ENCODE data around the gene TJP1. TPM values are rescaled to one million over a fixed set of nuclear protein-coding genes. Genes with fewer than 3 reads are reported as not detected.

TJP1 gene
- total RNA-seq, 1 experiment from 2014 or later: 181 TPM

DNA sequence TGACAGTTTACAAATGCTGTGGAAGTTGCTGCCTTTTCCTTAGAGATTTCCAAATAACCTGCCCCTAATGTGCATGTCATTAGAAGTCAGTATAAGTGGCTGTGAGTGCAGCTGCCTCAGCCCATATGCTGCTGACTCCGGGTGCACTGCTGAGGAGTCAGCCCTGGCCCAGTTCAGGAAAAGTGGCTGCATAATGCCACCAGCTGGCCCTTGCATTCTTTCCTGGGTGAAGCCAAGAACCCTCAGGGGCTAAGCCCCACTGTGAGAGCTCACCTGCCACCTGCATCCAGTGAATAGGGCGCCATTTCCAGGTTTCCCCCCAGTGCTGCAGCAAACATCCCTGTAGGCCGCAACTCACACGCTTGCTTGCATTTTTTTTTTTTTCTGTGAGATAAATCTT is 139.9 kb downstream of the TJP1 start:
- no peak for DNase-seq
- intact Hi-C loops (cut with micrococcal nuclease; ENCODE audit: unreplicated experiment): no loop called here

GRCh38 chr15:29681946-29682345 is 140.3 kb downstream of the TJP1 start:
- H3K36me3 Mint-ChIP-seq (ENCODE audit: insufficient read depth, unreplicated experiment): no peaks in the 10 kb centered on the region
- H3K27ac Mint-ChIP-seq (ENCODE audit: unreplicated experiment): no peak overlapping the region
- Histone ChIP-seq H3K36me3 (ENCODE audit: control insufficient read depth, insufficient read depth, low read length) (no peaks in the 10 kb centered on the region), H3K9me3 (no peaks in the 10 kb centered on the region), H3K4me3 (ENCODE audit: low read depth, low read length) (no peak overlapping the region), H3K4me1 (no peaks in the 10 kb centered on the region), H3K27me3 (replicated peaks; ENCODE audit: control insufficient read depth, insufficient read depth, low read length) (no peaks in the 10 kb centered on the region)
- no peak overlapping the region for H3K4me3 Mint-ChIP-seq (ENCODE audit: unreplicated experiment)
- DNase-seq: no peak
- no peak for TF ChIP-seq CTCF (IDR thresholded peaks at IDR 0.05; ENCODE audit: insufficient read depth in 1 of 2, low read depth in 1 of 2, low read length in 1 of 2, severe bottlenecking in 1 of 2, unreplicated experiment in 1 of 2)
- BruUV-seq (replicated peaks): no TSS peak
- no peaks in the 10 kb centered on the region for H3K4me1 Mint-ChIP-seq (ENCODE audit: low read depth, unreplicated experiment)
- no peaks in the 10 kb centered on the region for H3K9me3 Mint-ChIP-seq (ENCODE audit: unreplicated experiment)
- POLR2A ChIA-PET: no interaction called here
- H3K27me3 Mint-ChIP-seq (ENCODE audit: insufficient read depth, unreplicated experiment): no peaks in the 10 kb centered on the region
- CTCF ChIA-PET: no interaction called here
- intact Hi-C loops (cut with micrococcal nuclease; ENCODE audit: unreplicated experiment): no loop called here

More for the DNA sequence above, 139.9 kb downstream of the TJP1 start:
- H3K9me3 Mint-ChIP-seq (ENCODE audit: unreplicated experiment): no peaks in the 10 kb centered on the region
- H3K36me3 Mint-ChIP-seq (ENCODE audit: insufficient read depth, unreplicated experiment): no peaks in the 10 kb centered on the region
- ChIA-PET CTCF (interaction anchor here (0.6 kb wide), 1 partner anchor 26 kb away, joined by 4 read pairs; no protein-coding TSS in a partner anchor), POLR2A (no interaction called here)
- no peak overlapping the region for H3K4me3 ChIP-seq (ENCODE audit: low read depth, low read length)
- H3K9me3 ChIP-seq: no peaks in the 10 kb centered on the region
- no TSS peak for BruUV-seq (replicated peaks)
- H3K27ac Mint-ChIP-seq (ENCODE audit: unreplicated experiment): no peak overlapping the region
- no peaks in the 10 kb centered on the region for H3K27me3 Mint-ChIP-seq (ENCODE audit: insufficient read depth, unreplicated experiment)
- H3K4me1 Mint-ChIP-seq (ENCODE audit: low read depth, unreplicated experiment): no peaks in the 10 kb centered on the region
- H3K36me3 ChIP-seq (ENCODE audit: control insufficient read depth, insufficient read depth, low read length): no peaks in the 10 kb centered on the region
- no peaks in the 10 kb centered on the region for H3K27me3 ChIP-seq (replicated peaks; ENCODE audit: control insufficient read depth, insufficient read depth, low read length)
- no peak overlapping the region for H3K4me3 Mint-ChIP-seq (ENCODE audit: unreplicated experiment)
- no peak for TF ChIP-seq CTCF (IDR thresholded peaks at IDR 0.05; ENCODE audit: insufficient read depth in 1 of 2, low read depth in 1 of 2, low read length in 1 of 2, severe bottlenecking in 1 of 2, unreplicated experiment in 1 of 2)
- no peaks in the 10 kb centered on the region for H3K4me1 ChIP-seq

DNA sequence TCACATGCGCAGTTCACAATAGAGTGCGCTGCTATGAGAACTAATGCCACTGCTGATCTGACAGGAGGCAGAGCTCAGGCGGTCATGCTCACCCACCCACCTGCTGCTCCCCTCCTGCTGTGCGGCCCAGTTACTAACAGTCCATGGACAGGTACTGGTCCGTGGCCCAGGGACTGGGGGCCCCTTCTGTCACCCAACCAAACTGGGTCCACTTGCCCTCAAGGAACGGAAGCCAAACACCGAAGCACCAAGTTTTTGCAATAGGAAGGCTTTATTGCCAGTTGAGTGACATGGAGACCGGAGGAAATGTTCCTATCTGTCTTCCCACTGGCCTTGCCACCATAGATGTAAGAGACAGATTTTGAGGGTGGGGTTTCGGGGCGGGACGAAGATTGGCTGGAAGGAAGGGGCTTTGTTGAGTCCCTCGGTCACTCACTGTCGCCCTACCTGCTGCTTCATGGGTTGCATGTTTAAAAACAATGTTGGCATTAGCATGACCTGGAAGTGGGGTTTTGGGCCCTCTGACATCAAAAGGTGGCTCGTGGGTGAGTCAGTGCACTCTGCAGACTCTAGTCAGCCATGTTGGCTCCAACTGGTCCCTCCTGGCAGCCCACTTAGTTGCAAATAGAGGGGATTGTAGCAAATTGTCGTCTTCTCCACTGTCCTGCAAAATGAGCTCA is 141.0 kb downstream of the TJP1 start:
- Histone ChIP-seq H3K4me1 (no peaks in the 10 kb centered on the region), H3K36me3 (ENCODE audit: control insufficient read depth, insufficient read depth, low read length) (no peaks in the 10 kb centered on the region), H3K9me3 (no peaks in the 10 kb centered on the region), H3K4me3 (ENCODE audit: low read depth, low read length) (no peak overlapping the region), H3K27me3 (replicated peaks; ENCODE audit: control insufficient read depth, insufficient read depth, low read length) (no peaks in the 10 kb centered on the region)
- no peaks in the 10 kb centered on the region for H3K27me3 Mint-ChIP-seq (ENCODE audit: insufficient read depth, unreplicated experiment)
- no peak overlapping the region for H3K4me3 Mint-ChIP-seq (ENCODE audit: unreplicated experiment)
- CTCF ChIA-PET: no interaction called here
- no TSS peak for BruUV-seq (replicated peaks)
- H3K27ac Mint-ChIP-seq (ENCODE audit: unreplicated experiment): no peak overlapping the region
- no peaks in the 10 kb centered on the region for H3K36me3 Mint-ChIP-seq (ENCODE audit: insufficient read depth, unreplicated experiment)
- no peak for TF ChIP-seq CTCF (IDR thresholded peaks at IDR 0.05; ENCODE audit: insufficient read depth in 1 of 2, low read depth in 1 of 2, low read length in 1 of 2, severe bottlenecking in 1 of 2, unreplicated experiment in 1 of 2)
- POLR2A ChIA-PET: no interaction called here
- DNase-seq: no peak
- no peaks in the 10 kb centered on the region for H3K4me1 Mint-ChIP-seq (ENCODE audit: low read depth, unreplicated experiment)
- no peaks in the 10 kb centered on the region for H3K9me3 Mint-ChIP-seq (ENCODE audit: unreplicated experiment)
- intact Hi-C loops (cut with micrococcal nuclease; ENCODE audit: unreplicated experiment): no loop called here
